HL-60 (cell line): ENCODE measurements around the gene RUNX1.

Experiments
- DNase-seq, 2 experiments: peaks; one replicate each; pipeline ENCODE4 v3.0.0-alpha.2; 2010 to 2020; ENCODE audit warnings: low read depth in 1 of 2, low spot score in 1 of 2
- H3K27ac ChIP-seq: fragments of 250-450 bp; sonication (Bioruptor Pico); replicated peaks from 2 replicates; pipeline ENCODE4 v1.5.1; 2020; ENCODE audit warnings: mild to moderate bottlenecking, moderate library complexity
- H3K27me3 ChIP-seq: fragments of 250-450 bp; sonication (Bioruptor Pico); 2 replicates; pipeline ENCODE4 v1.5.1; 2021; ENCODE audit warnings: mild to moderate bottlenecking, moderate library complexity; ENCODE audit not compliant: insufficient read depth, poor library complexity, severe bottlenecking
- H3K4me3 ChIP-seq: replicated peaks from 2 replicates; pipeline ENCODE4 v1.5.1; 2011; ENCODE audit warnings: mild to moderate bottlenecking, control low read depth, low read length; ENCODE audit not compliant: insufficient read depth
- GABPA ChIP-seq: IDR thresholded peaks from 2 replicates; pipeline ENCODE4 v1.6.1; 2012; ENCODE audit warnings: low read depth
- POLR2AphosphoS5 ChIP-seq: IDR thresholded peaks from 2 replicates; pipeline ENCODE4 v1.6.1; 2012; ENCODE audit warnings: low read depth
- SPI1 ChIP-seq: IDR thresholded peaks from 2 replicates; pipeline ENCODE4 v1.6.1; 2012; ENCODE audit warnings: low read depth, mild to moderate bottlenecking, borderline replicate concordance
- TF ChIP-seq, protein P1 (sequence below): IDR thresholded peaks from one replicate; pipeline ENCODE4 v1.5.1; 2011; ENCODE audit warnings: low read length, control low read depth, inconsistent platforms; ENCODE audit not compliant: insufficient read depth
- TF ChIP-seq, protein P2 (sequence below): IDR thresholded peaks from 2 replicates; pipeline ENCODE4 v1.6.1; 2012; ENCODE audit warnings: low read depth; ENCODE audit not compliant: insufficient replicate concordance

RUNX1 gene

DNA sequence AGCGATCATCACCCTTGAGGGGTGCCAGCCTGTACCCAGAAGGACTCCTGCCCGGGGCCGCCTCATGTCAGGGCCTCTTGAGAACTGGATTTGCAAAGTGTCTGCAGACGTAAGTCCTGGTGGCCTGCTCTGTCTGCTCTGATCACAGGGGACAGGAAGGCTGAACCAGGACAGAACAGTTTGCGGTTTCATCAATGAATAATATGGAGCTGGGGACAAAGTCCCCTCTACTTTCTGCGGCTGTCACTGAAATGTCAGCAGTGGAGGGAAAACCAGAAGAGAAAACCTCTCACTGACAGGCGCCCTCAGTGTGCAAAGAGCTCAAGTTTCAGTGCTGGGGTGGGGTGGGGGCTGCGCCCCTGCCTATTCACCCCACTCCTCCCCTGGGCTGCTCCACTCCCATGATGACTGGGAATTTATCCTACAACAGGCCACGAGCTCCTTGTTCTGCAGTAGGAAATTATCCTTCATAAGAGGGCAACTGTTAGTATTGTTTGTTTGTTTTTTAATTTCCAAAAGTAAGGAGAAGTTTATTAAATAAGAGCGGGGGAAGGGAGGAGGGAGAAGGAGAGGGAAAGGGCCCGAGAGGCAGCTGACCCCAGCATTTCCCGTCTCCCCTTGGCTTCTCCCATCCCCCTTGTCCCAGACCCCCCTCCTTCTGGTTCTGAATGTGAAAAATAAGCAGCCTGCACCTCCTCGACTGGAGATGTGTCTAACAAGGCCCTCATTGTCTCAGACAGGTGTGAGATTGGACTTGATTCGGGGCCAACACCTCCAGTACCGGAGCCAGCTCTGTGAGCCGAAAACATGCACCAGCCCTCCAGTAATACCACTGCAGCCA lies 231.1 kb downstream of the RUNX1 start:
- DNase-seq: no peak
- TF ChIP-seq, protein P1, sequence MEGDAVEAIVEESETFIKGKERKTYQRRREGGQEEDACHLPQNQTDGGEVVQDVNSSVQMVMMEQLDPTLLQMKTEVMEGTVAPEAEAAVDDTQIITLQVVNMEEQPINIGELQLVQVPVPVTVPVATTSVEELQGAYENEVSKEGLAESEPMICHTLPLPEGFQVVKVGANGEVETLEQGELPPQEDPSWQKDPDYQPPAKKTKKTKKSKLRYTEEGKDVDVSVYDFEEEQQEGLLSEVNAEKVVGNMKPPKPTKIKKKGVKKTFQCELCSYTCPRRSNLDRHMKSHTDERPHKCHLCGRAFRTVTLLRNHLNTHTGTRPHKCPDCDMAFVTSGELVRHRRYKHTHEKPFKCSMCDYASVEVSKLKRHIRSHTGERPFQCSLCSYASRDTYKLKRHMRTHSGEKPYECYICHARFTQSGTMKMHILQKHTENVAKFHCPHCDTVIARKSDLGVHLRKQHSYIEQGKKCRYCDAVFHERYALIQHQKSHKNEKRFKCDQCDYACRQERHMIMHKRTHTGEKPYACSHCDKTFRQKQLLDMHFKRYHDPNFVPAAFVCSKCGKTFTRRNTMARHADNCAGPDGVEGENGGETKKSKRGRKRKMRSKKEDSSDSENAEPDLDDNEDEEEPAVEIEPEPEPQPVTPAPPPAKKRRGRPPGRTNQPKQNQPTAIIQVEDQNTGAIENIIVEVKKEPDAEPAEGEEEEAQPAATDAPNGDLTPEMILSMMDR: no peak
- TF ChIP-seq POLR2AphosphoS5 (no peak), GABPA (no peak), SPI1 (no peak)
- TF ChIP-seq, protein P2, sequence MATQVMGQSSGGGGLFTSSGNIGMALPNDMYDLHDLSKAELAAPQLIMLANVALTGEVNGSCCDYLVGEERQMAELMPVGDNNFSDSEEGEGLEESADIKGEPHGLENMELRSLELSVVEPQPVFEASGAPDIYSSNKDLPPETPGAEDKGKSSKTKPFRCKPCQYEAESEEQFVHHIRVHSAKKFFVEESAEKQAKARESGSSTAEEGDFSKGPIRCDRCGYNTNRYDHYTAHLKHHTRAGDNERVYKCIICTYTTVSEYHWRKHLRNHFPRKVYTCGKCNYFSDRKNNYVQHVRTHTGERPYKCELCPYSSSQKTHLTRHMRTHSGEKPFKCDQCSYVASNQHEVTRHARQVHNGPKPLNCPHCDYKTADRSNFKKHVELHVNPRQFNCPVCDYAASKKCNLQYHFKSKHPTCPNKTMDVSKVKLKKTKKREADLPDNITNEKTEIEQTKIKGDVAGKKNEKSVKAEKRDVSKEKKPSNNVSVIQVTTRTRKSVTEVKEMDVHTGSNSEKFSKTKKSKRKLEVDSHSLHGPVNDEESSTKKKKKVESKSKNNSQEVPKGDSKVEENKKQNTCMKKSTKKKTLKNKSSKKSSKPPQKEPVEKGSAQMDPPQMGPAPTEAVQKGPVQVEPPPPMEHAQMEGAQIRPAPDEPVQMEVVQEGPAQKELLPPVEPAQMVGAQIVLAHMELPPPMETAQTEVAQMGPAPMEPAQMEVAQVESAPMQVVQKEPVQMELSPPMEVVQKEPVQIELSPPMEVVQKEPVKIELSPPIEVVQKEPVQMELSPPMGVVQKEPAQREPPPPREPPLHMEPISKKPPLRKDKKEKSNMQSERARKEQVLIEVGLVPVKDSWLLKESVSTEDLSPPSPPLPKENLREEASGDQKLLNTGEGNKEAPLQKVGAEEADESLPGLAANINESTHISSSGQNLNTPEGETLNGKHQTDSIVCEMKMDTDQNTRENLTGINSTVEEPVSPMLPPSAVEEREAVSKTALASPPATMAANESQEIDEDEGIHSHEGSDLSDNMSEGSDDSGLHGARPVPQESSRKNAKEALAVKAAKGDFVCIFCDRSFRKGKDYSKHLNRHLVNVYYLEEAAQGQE: no peak
- no peak overlapping the region for H3K4me3 ChIP-seq
- H3K27me3 ChIP-seq: no peaks in the 10 kb centered on the region
- H3K27ac ChIP-seq: no peak overlapping the region

DNA sequence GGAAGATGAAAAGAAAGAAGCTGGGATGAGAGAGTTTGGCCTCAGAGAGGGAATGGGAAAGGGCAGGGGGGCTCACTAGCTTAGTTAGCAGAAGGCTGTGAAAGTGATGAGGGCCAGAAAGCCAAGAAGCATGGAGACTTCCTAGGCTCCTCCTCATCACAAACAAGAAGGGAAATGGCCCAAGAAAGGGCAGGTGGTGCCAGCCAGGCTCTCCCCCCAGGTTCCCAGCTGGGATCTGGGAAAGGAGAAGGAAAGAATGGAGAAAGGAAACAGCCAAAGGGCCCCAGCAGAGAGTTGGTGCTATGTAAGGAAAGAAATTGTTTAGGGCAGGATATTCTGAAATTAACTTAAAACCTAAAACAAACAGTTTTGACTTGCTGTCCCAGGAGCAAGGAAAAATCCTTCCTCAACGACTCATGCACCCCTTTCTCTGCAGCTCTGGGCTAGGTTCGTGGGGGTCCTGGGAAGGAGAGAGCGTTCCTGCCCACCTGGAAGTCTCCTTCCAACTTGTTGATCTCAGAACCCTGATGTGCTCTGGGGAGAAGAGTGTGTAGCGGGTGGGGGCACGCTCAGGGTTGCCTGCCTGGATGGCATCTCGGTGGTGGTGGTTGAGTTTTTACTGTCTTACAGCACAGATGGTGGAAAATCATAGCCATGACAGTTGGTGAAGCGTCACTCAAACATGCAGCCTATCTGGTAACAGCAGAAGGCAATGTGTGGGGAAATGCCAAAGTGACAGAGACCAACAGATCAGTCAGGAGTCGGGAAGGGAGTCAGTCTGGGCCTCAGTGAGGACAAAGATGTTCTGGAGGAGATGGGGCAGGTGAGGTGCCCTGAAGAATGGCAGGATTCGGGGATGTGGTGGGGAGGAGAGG lies 233.0 kb downstream of the RUNX1 start:
- TF ChIP-seq SPI1: no peak
- H3K4me3 ChIP-seq: no peak overlapping the region
- H3K27me3 ChIP-seq: no peaks in the 10 kb centered on the region
- no peak for DNase-seq
- no peak overlapping the region for H3K27ac ChIP-seq

DNA sequence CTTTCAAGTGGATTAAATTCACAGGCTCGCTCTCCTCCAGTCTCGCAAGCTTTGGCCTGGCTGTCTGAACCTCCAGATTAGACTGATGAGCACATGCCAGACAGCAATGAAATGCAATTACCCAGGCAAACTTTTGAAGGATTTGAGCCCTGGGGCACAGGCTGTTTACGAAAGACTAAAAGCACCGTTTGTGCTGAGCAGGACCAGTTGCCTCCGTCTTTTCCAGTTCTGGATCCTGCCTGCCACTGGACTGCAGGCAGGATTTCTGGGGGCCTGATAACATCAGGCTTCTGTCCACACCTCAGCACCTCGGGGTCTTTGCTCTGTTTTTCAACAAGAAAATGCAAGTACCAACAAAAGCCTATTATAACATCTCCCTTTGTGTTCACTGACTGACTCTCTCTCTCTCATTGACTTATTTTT lies 234.6 kb downstream of the RUNX1 start:
- no peak overlapping the region for H3K27ac ChIP-seq
- TF ChIP-seq GABPA (no peak), SPI1 (no peak), POLR2AphosphoS5 (no peak)
- TF ChIP-seq, protein P1: no peak
- TF ChIP-seq, protein P2: no peak
- no peaks in the 10 kb centered on the region for H3K27me3 ChIP-seq
- DNase-seq: no peak
- no peak overlapping the region for H3K4me3 ChIP-seq

DNA sequence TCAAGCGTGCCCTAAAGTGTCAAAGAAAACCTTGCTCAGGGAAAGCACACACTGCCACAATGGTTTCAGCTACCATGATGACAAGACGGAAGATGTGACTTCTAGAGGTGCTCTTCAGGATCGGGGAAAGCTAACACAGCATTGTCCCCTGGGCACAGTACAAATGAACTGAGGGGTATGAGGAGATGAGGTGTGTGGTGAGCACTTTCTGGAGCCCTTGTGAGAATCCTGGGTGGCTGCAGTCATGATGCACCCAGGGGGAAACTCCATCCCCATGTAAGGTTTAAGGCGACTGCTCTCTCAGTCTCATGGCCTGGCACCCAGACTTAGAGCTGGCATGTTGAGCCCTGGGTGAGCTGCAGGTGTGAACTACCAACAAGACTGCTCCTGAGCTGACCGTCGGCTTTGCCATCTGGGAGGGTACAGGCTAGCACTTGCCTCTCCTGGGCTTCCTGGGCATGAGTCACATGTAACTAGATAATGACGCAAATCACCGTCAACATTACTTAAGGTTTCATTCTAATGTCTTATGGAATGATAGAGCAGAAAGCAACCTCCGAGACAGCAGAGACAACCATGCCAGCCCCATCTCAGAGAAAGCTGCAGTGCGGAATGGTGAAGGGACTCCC lies 235.7 kb downstream of the RUNX1 start:
- no peak overlapping the region for H3K27ac ChIP-seq
- TF ChIP-seq SPI1: no peak
- TF ChIP-seq, protein P2: no peak
- TF ChIP-seq GABPA: no peak
- TF ChIP-seq, protein P1: no peak
- TF ChIP-seq POLR2AphosphoS5: no peak
- no peaks in the 10 kb centered on the region for H3K27me3 ChIP-seq
- H3K4me3 ChIP-seq: no peak overlapping the region
- DNase-seq: no peak
